Superior temporal gyrus (tissue), 1 donor: Measurements from ENCODE around the gene DNAJC16.

ENCODE experiments used
- DNase-seq: peaks from one replicate; pipeline ENCODE4 v3.0.0-alpha.2; 2016; ENCODE audit errors: extremely low spot score

Gene DNAJC16

GRCh38 chr1:15540186-15540585 lies 13.5 kb downstream of the DNAJC16 start:
- no peak for DNase-seq

GRCh38 chr1:15541231-15541792 lies 14.7 kb downstream of the DNAJC16 start:
- DNase-seq: no peak

- DNase-seq: no peak
Measured at GRCh38 chr1:15542388-15543250, 16.0 kb downstream of the DNAJC16 start.

GRCh38 chr1:15543251-15543588 lies 16.6 kb downstream of the DNAJC16 start:
- no peak for DNase-seq

- peak; percentile 65 for DNase-seq
Measured at GRCh38 chr1:15543589-15544568, 17.2 kb downstream of the DNAJC16 start.

- no peak for DNase-seq
Measured at GRCh38 chr1:15546641-15547040, 20.0 kb downstream of the DNAJC16 start.

GRCh38 chr1:15550573-15550972 lies 23.9 kb downstream of the DNAJC16 start:
- DNase-seq: no peak

GRCh38 chr1:15557008-15557407 lies 30.4 kb downstream of the DNAJC16 start:
- no peak for DNase-seq

- DNase-seq: no peak
Measured at GRCh38 chr1:15557594-15557993, 30.9 kb downstream of the DNAJC16 start.

- DNase-seq: no peak
Measured at GRCh38 chr1:15558516-15558915, 31.9 kb downstream of the DNAJC16 start.

- no peak for DNase-seq
Measured at GRCh38 chr1:15559189-15559810, 32.7 kb downstream of the DNAJC16 start.

GRCh38 chr1:15568387-15569073 lies 41.9 kb downstream of the DNAJC16 start:
- DNase-seq: no peak

- DNase-seq: no peak
Measured at GRCh38 chr1:15570861-15571260, 44.2 kb downstream of the DNAJC16 start.

GRCh38 chr1:15571266-15571665 lies 44.6 kb downstream of the DNAJC16 start:
- no peak for DNase-seq

- peak; percentile 61 for DNase-seq
Measured at GRCh38 chr1:15573477-15573876, 46.8 kb downstream of the DNAJC16 start.

GRCh38 chr1:15574741-15575140 lies 48.1 kb downstream of the DNAJC16 start:
- peak; percentile 45 for DNase-seq

- no peak for DNase-seq
Measured at GRCh38 chr1:15575549-15576150, 49.0 kb downstream of the DNAJC16 start.

- no peak for DNase-seq
Measured at GRCh38 chr1:15577691-15578090, 51.0 kb downstream of the DNAJC16 start.

- DNase-seq: peak; percentile 37
Measured at GRCh38 chr1:15578921-15579682, 52.5 kb downstream of the DNAJC16 start.

- DNase-seq: no peak
Measured at GRCh38 chr1:15579683-15580047, 53.0 kb downstream of the DNAJC16 start.
